ENCODE measurements around the gene UBR3.

The UBR3 gene

DNA sequence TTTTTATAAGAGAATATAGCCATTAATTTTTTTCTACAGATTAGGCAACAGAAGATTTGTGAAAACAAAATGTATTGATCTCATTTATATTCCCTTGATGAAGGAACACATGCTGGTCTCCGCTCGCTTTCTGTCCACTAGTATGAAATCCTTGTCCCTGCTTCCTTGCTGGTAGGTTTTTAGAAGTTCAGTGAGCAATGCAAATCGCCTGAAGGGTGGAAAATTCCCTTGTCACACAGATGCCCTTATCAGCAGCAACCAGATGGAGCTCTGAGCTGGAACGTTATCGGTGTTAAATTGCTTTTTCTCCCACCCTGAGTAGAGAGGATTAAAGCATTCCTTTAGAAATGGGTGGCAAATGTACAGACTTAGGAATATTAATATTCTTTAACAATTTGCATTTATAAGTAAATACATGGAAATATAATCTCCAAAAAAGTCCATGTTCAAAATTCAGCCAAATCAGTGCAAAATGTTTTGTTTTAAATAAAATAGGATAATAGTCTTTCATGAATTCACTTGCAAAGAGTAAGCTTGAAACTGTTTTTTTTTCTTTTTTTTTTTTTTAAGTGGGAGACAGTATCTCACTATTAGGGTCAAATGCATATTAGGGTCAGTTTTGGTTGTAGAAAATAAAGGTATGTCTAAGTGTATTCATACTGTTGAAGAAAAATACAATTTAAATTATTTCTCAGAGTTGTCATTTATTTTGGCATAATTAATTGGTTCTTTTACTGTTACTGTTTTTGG lies 186.7 kb downstream of the UBR3 start:
- DNase-seq: peak; percentile 32 to 70

DNA sequence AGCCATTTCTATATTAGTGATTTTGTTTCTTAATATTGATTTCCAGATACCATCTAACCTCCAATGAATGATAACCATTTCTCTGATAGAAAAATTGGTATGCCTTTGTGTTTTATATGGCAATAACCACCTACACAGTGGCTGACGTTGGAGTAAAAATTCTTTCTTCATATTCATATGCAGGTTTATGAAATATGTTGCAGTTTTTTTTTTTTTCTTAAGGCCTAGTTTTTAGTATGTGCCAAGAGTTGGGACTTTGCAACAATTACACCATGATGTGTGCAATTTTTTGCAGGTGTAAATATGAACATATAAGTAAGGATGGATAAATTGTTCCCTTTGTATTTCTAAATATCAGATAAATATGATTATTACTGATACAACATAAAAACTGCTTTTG lies 187.5 kb downstream of the UBR3 start:
- DNase-seq: no peak

DNA sequence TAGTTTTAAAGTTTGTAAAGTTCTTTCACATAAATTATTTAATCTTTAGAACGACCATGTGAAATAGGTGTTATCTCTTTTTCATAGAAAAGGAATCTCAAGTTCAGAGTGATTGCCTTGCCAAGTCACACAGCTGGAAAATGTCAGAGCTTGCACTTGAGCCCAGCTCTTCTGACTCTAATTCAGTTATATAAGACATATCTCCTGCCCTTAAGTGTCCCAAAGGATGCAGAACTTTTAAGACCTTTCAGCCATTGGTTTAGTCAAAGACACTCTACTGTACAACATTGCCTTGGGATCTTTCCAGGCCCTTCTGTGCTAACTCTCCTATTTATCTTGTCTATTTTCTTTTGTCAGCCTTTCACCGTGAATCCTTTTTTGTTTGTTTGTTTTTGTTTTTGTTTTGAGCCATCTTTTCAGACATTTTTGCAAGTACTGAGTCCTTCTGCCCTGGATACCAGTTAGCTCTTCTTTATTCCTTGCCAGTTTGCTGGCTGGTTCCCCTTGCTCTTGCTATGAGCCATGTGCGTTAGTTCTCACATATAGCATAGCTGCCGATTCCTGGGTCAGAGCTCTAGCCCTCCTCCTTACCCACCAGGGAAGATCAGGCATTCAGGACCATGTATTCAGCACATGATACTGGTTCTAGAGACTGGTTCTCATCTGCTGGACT lies 190.7 kb downstream of the UBR3 start:
- DNase-seq: no peak

DNA sequence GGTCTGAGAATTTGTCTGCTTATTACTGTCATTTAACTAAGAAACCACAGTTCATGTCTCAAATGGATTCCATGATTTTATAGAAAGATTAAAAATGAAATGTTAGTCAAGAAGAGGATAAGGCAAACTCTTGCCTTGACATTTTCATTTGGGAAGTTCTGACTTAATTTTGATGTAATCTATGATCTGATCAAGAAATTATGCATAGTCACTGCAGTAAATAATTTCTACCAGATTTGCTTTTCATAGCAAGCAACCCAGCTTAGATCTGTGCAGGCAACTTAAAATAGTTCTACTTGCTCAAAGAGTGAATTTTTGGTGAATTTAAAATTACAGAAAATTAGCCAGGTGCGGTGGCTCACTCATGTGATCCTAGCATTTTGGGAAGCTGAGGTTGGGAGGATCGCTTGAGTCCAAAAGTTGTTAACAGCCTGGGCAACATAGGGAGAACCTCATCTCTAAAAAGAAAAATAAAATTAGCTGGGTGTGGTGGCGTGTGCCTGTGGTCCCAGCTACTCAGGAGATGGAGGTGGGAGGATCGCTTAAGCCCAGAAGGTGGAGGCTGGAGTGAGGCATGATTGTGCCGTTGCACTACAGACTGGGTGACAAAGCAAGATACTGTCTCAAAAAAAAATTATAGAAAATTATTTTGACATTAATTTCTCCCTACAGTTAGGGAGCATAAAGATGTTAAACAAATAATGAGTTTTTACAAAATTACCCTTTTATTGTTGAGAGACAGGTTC lies 192.0 kb downstream of the UBR3 start:
- DNase-seq: no peak

DNA sequence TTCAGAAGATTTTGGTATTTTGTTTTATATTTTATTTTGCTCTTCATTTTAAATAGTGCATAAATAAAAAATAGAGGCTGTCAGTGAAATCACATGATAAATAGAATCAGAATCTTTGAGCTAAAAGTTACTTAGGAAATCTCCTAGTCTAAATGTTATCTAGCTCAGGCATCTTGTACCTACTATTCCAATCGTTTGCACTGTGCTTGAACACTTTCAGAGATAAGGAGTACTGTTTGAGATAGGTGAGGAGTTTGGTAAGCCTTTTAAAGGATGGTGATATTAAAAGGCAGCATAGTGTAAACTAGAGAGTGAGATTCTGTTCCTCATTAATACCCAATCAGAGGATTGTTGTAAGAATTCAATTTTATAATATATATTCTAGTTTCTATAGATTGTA lies 193.5 kb downstream of the UBR3 start:
- no peak for DNase-seq

DNA sequence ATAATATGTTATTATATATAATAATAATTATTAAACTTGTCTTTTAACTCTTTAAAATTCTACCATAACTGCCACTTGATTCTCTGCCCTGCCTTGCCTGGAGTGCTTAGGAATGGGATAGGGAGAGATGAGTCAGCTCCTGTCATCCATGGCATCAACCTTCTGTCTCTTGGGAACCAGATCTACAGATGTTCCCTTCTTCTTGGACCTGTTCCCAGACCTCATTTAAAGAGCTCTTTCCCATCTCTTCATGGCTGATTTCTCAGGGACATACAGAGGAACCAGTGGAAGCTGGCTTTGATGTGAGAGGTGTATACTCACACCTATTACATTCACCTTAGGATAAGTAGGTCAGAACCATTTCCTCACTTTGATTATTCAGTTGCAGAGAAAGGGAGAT lies 195.4 kb downstream of the UBR3 start:
- no peak for DNase-seq

DNA sequence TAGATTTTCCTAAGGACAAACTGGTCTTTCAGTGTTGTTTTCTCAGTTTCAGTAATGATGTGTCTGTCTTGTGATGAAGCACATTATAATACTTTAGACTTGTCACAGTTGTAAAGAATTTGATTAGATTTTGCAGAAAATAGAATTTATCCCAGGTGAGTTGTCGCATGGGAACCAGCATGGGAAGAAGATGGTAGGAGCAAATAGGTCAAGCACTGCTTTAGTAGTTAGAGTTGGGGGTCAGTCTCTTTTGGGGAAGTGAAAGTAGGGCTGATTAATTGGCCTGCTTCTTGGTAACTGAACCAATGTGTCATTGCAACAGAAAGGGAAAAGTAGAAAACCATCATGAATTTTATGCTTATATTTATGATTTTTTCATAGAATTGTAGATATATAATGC lies 197.5 kb downstream of the UBR3 start:
- no peak for DNase-seq

DNA sequence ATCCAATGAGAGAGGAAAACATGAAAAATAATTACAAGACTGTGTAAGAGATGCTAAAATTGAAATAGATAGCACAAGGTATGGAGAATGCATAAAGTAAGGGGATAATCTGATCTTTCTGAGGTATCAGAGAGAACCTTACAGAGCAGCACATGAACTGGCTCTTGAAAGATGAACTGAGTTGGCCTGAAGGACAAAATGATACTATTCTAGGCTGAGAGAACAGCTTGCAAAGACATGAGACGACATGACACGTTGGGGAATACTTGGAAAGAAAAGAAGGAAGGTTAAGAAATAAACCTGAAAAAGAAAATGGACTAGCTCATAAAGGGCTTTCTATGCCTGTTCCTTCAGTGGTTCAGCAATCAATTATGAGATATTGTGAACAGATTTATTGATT lies 198.0 kb downstream of the UBR3 start:
- no peak for DNase-seq

DNA sequence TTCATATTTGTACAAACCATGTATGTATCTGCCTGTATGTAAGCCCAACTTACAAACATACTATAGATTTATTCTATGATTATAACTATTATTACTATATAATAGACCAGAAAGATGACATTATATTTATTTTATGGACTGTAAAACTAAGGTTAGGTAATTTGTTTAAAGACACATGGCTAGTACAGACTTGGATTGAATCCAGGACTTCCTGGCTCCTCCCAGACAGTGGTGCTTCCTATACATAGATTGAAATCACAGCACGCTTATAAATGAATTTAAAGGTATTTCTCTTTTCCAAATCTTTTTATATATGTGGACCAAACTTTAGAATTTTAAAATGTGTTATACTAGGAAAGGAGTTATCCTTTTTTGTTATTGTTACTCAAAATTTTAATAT lies 199.1 kb downstream of the UBR3 start:
- DNase-seq: no peak

DNA sequence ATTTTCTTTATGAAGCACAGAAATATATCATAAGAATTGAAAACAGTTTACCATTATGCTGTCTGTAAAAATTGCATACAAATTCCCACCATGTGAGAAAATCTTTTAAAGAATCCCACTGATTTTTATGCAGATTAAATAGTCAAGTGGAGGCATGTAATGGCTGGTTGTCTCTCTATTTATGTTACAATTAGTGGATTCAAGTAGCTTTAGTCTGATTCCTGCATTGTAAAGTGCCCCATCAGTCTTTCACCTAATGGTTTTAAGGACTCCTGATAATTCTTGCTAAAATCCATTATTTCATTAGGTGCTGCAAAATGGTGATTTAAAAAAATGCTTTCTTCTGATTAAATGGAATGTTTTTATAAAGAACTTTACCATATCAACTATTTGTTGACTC lies 202.3 kb downstream of the UBR3 start:
- DNase-seq: no peak

DNA sequence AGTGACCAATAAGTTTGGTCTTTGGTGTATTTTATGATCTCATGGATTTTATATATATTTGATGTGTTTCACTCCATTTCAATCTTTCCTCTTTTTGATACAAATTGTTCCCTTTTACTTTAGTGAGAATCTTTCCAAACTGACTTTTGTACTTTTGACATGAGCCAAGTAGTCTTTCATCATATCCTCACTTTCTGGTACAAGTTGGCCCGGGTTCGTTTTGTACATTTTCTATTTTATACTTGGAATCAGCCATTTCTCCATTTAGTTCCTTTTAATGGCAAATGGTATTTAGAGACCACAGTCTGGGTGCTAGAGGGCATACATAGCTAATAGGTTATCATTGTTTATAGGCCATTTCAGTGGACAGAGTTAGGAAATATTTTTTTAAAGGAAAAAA lies 202.8 kb downstream of the UBR3 start:
- DNase-seq: no peak

DNA sequence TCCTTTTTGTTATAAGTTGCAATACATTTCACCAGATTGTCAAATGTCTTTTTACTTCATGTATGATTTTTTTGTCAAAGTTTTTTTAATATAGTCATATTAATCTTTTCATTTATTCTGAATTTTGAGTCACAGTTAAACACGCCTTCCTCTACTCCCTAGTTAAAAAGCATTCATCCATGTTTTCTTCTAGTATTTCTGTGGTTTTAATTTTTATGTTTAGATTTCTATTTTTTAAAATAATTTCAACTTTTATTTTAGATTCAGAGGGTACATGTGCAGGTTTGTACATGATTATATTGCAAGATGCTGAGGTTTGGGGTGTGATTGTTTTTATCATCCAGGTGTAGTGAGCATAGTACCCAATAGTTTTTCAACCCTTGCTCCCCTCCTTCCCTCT lies 204.0 kb downstream of the UBR3 start:
- no peak for DNase-seq

DNA sequence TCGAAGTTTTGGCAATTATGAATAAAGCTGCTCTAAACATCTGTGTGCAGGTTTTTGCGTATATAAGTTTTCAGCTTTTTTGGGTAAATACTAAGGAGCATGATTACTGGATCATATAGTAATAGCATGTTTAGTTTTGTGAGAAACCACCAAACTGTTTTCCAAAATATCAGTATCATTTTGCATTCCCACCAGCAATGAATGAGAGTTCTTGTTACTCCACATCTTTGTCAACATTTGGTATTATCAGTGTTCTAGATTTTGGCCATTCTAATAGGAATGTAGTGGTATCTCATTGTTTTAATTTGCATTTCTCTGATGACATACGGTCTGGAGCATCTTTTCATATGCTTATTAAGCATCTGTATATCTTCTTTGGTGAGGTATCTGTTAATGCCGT lies 207.3 kb downstream of the UBR3 start:
- no peak for DNase-seq

DNA sequence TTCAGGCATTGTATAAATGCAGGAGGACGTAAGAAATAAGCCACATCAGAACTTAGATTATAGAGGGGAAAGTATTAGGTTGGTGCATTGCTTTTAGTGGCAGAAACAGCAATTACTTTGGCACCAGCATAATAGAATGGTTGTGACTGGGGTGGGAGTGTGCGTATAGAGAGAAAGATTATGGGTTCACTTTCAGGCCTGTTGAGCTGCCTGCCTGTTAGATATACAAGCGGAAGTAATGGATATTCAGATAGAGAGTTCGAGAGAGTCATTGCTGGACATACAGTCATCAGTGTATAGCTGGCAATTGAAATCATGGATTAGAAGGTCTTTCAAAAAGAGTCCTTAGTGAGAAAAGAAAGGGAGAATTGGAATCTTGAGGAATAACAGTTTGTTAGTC lies 211.5 kb downstream of the UBR3 start:
- DNase-seq: no peak

DNA sequence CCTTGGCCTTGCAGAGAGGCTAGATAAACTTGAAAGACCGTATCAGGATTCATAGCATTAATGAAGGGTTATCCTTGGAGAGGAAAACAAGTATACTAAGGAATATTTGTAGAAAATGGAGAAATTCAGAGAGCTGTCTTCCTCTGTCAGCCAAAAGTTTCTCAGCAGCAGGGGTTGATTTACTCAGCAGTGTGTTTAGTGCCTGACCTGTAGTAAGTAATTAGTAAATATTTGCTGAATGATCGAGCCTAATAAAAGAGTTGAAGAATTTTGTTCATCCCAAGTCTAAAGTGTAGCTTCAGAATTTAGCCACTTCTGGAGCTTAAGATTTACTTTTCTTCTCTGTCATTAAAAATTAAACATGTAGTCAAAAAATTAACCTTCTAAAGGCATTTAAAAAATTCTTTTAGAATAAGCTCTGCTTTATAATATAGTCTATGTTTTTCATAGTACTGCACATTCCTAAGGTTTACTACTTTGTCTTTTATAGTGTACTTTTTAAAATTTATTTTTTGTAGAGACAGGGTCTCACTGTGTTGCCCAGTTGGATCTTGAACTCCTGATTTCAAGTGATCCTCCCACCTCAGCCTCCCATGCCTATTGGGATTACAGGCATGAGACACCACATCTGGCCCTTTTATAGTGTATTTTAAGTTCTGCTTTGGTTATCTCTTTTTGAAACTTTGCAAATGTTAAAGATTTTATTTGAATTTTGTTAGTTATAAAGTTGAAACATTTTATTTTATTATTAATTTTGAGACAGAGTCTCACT lies 212.3 kb downstream of the UBR3 start:
- no peak for DNase-seq

DNA sequence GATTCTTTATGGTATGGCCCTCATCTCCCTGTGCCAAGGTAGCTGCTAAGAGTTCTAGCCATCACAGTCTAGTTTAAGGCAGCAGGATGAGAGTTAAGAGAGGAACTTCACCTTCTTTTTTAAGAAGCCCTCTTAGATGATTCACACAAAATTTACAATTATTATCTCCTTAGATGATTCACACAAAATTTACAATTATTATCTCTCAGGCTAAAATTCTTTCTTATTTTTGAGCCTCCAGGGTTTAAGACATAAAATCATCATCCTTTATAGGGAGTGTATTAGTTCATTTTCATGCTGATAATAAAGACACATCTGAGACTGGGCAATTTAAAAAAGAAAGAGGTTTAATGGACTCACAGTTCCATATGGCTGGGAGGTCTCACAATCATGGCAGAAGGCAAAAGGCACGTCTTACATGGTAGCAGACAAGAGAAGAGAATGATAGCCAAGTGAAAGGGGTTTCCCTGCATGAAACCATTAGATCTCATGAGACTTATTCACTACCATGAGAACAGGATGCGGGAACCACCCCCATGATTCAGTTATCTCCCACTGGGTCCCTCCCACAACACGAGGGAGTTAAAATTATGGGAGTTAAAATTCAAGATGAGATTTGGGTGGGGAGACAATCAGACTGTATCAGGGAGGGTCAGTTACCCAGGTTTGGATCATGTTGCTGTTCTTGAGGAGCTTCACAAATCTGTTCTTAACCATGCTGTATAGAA lies 217.7 kb downstream of the UBR3 start:
- DNase-seq: no peak

DNA sequence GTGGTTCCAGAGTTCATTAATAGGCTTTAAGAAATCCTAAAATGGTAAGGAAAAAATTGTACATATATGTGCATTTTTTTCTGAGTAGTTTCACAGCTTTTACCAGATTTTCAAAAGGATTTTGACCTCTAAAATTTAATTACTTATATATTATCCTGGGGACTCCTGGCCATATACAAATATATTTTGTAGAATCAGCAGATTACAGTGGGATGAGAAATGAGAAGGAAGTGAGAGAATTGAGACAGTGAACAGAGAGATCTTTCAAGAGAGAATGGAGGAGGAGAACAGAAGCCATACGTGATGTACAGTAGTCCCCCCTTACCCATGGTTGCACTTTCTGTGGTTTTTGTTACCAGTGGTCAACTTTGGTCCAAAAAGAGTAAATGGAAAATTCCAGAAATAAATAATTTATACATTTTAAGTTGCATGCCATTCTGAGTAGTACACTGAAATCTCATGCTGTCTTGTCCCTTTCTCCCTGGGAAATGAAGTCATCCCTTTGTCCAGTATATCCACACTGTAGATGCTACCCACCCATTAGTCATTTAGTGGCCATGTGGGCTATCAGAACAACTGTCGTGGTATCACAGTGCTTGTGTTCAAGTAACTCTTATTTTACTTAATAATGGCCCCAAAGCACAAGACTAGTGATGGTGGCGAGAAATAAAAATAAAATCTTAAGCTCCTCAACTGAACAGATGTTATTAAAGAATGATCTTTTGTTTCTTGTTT lies 220.2 kb downstream of the UBR3 start:
- no peak for DNase-seq

DNA sequence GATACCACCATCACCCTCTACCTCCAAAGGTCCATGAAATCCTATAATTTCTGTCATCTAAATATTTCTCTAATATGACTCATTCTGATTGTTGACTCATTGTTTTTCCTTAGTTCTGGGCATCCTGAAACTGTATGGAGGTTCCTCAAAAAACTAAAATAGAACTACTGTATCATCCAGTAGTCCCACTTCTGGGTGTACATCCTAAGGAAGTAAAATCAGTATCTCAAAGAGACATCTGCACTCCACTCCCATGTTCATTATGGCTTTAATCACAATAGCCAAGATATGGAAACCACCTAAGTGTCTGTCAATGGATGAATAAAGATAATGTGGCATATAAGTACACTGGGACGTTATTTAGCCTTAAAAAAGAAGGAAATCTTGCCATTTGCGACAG lies 224.9 kb downstream of the UBR3 start:
- DNase-seq: no peak

DNA sequence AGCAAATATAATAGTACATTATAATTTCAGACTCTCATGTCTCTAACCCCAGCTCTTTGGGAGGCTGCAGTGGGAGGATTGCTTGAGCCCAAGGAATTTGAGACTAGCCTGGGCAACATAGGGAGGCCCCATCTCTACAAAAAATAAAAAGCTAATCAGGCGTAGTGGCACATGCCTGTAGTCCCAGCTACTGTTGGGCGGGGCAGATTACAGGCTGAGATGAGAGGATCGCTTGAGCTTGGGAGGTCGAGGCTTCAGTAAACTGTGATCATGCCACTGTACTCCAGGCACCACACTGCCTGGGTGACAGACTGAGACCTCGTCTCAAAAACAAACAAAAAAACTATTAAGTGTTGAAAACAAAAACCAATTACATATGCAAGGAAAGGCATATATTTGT lies 227.7 kb downstream of the UBR3 start:
- DNase-seq: no peak

DNA sequence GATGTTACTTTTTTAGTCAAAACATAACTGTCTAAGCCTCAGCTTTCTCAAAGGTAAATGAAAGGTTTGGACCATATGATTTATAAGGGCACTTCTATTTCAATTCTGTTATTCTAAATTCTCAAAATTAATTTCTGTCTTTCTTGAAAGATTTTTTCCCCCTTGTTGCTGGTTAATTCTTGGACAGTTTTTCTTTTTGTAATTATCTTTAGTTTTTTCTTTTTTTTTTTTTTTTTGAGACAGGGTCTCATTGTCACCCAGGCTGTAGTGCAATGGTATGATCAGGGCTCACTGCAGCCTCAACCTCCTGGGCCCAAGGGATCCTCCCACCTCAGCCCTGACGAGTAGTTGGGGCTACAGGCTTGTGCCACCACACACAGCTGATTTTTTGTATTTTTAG lies 229.6 kb downstream of the UBR3 start:
- no peak for DNase-seq

DNA sequence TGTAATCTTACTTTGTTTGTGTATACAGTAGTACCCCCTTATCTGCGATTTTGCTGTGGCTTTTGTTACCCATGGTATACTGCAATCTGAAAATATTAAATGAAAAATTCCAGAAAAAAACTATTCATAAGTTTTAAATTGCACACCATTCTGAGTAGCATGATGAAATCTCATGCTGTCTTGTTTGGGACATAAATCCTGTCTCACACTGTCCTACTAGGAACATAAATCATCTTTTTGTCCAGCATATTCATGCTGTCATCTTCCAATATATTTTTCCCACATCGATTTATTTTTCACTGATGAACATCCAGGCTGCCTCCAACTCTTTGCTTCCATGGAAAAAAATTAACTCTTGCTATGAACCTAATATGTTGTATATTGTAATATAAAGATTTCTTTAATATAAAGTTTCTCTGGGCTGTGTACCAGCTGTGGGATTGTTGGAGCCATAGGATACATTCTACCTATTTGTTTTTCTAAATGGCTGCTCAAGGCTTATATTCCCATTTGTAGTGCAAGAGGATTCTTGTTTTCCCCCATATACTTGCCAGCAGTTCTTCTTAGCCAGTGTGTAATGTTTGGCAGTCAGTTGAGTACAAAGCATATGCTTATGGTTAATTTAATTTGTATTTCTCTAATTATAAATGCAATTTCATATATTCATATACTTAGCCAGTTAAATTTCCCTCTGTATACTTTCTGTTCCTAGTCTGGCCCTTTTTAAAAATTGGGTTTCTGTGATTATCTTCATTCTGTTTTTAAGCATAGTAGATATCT lies 236.4 kb downstream of the UBR3 start:
- no peak for DNase-seq

All from cerebellar nuclear complex (tissue), 1 donor.